GM23338 (cell line): ENCODE data around the gene CD24. TPM values are rescaled to one million over a fixed set of nuclear protein-coding genes. Genes with fewer than 3 reads are reported as not detected.

ENCODE experiments used
- ATAC-seq: fragments of 200-7000 bp; cut with Tn5 transposase; 3 replicates; pipeline ENCODE4 v1.9.1; 2020
- DNase-seq: peaks from one replicate; pipeline ENCODE4 v3.0.0-alpha.2; 2015; ENCODE audit warnings: low spot score
- H2AFZ ChIP-seq: fragments of 200-600 bp; sonication (generic); 2 replicates; pipeline ENCODE4 v1.8.0; 2016; ENCODE audit warnings: antibody characterized with exemption, mild to moderate bottlenecking, moderate library complexity
- H3F3A ChIP-seq: fragments of 200-600 bp; sonication (generic); replicated peaks from 2 replicates; pipeline ENCODE4 v1.8.0; 2017; ENCODE audit warnings: antibody characterized with exemption, mixed run types, low read depth
- H3K27ac ChIP-seq: fragments of 200-600 bp; sonication (generic); 2 replicates; pipeline ENCODE4 v1.6.1; 2016; ENCODE audit warnings: low read depth
- H3K27me3 ChIP-seq: fragments of 200-600 bp; sonication (generic); 2 replicates; pipeline ENCODE4 v1.8.0; 2016; ENCODE audit warnings: mild to moderate bottlenecking, mixed run types, moderate library complexity; ENCODE audit not compliant: insufficient read depth
- H3K36me3 ChIP-seq: fragments of 200-600 bp; sonication (generic); 2 replicates; pipeline ENCODE4 v1.8.0; 2016; ENCODE audit warnings: mild to moderate bottlenecking; ENCODE audit not compliant: insufficient read depth
- H3K4me1 ChIP-seq: fragments of 200-600 bp; sonication (generic); 2 replicates; pipeline ENCODE4 v1.8.0; 2016; ENCODE audit warnings: mild to moderate bottlenecking, moderate library complexity; ENCODE audit not compliant: insufficient read depth
- H3K4me2 ChIP-seq: fragments of 200-600 bp; sonication (generic); 2 replicates; pipeline ENCODE4 v1.7.1; 2017; ENCODE audit warnings: mixed run types
- H3K4me3 ChIP-seq: fragments of 200-600 bp; sonication (generic); 2 replicates; pipeline ENCODE4 v1.6.1; 2016; ENCODE audit warnings: mixed run types
- H3K79me2 ChIP-seq: fragments of 200-600 bp; sonication (generic); replicated peaks from 2 replicates; pipeline ENCODE4 v1.8.0; 2017; ENCODE audit warnings: mild to moderate bottlenecking; ENCODE audit not compliant: insufficient read depth
- H3K9me2 ChIP-seq: fragments of 200-600 bp; sonication (generic); 2 replicates; pipeline ENCODE4 v1.8.0; 2017; ENCODE audit not compliant: insufficient read depth
- H4K20me1 ChIP-seq: fragments of 200-600 bp; sonication (generic); replicated peaks from 2 replicates; pipeline ENCODE4 v1.8.0; 2017; ENCODE audit warnings: mild to moderate bottlenecking; ENCODE audit not compliant: insufficient read depth
- H3K27ac Mint-ChIP-seq: 2 replicates; pipeline ENCODE4 v1.8.0; 2020; ENCODE audit warnings: inconsistent platforms, mild to moderate bottlenecking, moderate library complexity, mixed read lengths
- H3K27me3 Mint-ChIP-seq: 3 replicates; pipeline ENCODE4 v1.8.0; 2022; ENCODE audit warnings: low read depth, mild to moderate bottlenecking, moderate library complexity, mixed read lengths, inconsistent platforms; ENCODE audit not compliant: insufficient read depth, poor library complexity
- H3K36me3 Mint-ChIP-seq: 3 replicates; pipeline ENCODE4 v1.8.0; 2021; ENCODE audit warnings: low read depth, mild to moderate bottlenecking, inconsistent platforms, moderate library complexity, mixed read lengths
- H3K4me1 Mint-ChIP-seq: 3 replicates; pipeline ENCODE4 v1.8.0; 2020; ENCODE audit warnings: mild to moderate bottlenecking, inconsistent platforms, mixed read lengths
- H3K4me3 Mint-ChIP-seq: 3 replicates; pipeline ENCODE4 v1.8.0; 2021; ENCODE audit warnings: moderate library complexity, mild to moderate bottlenecking, inconsistent platforms, mixed read lengths
- H3K9me3 Mint-ChIP-seq: 3 replicates; pipeline ENCODE4 v1.8.0; 2020; ENCODE audit warnings: moderate library complexity, mild to moderate bottlenecking, inconsistent platforms, mixed read lengths
- EZH2 ChIP-seq: fragments of 200-600 bp; sonication (generic); IDR thresholded peaks from one replicate; pipeline ENCODE4 v1.8.0; 2017; ENCODE audit warnings: antibody characterized with exemption, mild to moderate bottlenecking, low read depth; ENCODE audit not compliant: unreplicated experiment
- NANOG ChIP-seq: IDR thresholded peaks from 2 replicates; pipeline ENCODE4 v1.6.1; 2016; ENCODE audit warnings: antibody characterized with exemption, borderline replicate concordance
- STAT1 ChIP-seq: IDR thresholded peaks from one replicate; pipeline ENCODE4 v1.6.1; 2016; ENCODE audit warnings: antibody characterized with exemption; ENCODE audit not compliant: unreplicated experiment
- ZNF114 ChIP-seq: fragments of 250-450 bp; sonication (Bioruptor Pico); IDR thresholded peaks from 2 replicates; pipeline ENCODE4 v1.5.0; 2020; ENCODE audit warnings: mild to moderate bottlenecking, moderate library complexity
- ZNF331 ChIP-seq: fragments of 250-450 bp; sonication (Bioruptor Pico); IDR thresholded peaks from 2 replicates; pipeline ENCODE4 v1.5.0; 2020; ENCODE audit warnings: low read depth, mild to moderate bottlenecking, moderate library complexity
- polyA plus RNA-seq: library from polyadenylated mRNA; unstranded; fragments of >200 nt; fragmentation: Nextera tagmentation; extraction: Ambion mirVana; gene quantifications from 2 replicates; pipeline ENCODE4 v1.2.1, GENCODE V29; 2016
- total RNA-seq: library from RNA; depleted of rRNA; stranded (reverse); fragments of >200 nt; shearing (Covaris generic); gene quantifications from 2 replicates; pipeline ENCODE4 v1.2.3, GENCODE V29; 2014
- TF ChIP-seq, protein P1 (sequence below): IDR thresholded peaks from 2 replicates; pipeline ENCODE4 v1.6.1; 2016; ENCODE audit warnings: antibody characterized with exemption
- TF ChIP-seq, protein P2 (sequence below): fragments of 250-450 bp; sonication (Bioruptor Pico); IDR thresholded peaks from 2 replicates; pipeline ENCODE4 v1.5.0; 2020; ENCODE audit warnings: mild to moderate bottlenecking, moderate library complexity

CD24 gene
- total and polyA plus RNA-seq, 2 experiments from 2014 or later, result 1,373 to 2,907 TPM

DNA sequence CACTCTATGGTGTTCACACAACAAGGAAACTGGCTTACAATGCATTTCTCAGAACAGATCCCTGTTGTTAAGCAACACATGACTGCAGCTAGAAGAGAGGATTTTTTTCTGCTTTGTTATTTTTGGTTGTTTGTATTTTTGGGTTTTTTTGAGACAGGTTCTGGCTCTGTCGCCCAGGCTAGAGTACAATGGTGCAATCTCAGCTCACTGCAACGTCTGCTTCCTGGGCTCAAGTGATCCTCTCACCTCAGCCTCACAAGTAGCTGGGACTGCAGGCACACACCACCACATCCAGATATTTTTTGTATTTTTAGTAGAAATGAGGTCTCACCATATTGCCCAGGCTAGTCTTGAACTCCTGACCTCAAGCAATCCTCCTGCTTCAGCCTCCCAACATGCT is 12.7 kb downstream of the CD24 start (continued):
- TF ChIP-seq, protein P1, sequence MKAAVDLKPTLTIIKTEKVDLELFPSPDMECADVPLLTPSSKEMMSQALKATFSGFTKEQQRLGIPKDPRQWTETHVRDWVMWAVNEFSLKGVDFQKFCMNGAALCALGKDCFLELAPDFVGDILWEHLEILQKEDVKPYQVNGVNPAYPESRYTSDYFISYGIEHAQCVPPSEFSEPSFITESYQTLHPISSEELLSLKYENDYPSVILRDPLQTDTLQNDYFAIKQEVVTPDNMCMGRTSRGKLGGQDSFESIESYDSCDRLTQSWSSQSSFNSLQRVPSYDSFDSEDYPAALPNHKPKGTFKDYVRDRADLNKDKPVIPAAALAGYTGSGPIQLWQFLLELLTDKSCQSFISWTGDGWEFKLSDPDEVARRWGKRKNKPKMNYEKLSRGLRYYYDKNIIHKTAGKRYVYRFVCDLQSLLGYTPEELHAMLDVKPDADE, result no peak
- TF ChIP-seq, protein P2, sequence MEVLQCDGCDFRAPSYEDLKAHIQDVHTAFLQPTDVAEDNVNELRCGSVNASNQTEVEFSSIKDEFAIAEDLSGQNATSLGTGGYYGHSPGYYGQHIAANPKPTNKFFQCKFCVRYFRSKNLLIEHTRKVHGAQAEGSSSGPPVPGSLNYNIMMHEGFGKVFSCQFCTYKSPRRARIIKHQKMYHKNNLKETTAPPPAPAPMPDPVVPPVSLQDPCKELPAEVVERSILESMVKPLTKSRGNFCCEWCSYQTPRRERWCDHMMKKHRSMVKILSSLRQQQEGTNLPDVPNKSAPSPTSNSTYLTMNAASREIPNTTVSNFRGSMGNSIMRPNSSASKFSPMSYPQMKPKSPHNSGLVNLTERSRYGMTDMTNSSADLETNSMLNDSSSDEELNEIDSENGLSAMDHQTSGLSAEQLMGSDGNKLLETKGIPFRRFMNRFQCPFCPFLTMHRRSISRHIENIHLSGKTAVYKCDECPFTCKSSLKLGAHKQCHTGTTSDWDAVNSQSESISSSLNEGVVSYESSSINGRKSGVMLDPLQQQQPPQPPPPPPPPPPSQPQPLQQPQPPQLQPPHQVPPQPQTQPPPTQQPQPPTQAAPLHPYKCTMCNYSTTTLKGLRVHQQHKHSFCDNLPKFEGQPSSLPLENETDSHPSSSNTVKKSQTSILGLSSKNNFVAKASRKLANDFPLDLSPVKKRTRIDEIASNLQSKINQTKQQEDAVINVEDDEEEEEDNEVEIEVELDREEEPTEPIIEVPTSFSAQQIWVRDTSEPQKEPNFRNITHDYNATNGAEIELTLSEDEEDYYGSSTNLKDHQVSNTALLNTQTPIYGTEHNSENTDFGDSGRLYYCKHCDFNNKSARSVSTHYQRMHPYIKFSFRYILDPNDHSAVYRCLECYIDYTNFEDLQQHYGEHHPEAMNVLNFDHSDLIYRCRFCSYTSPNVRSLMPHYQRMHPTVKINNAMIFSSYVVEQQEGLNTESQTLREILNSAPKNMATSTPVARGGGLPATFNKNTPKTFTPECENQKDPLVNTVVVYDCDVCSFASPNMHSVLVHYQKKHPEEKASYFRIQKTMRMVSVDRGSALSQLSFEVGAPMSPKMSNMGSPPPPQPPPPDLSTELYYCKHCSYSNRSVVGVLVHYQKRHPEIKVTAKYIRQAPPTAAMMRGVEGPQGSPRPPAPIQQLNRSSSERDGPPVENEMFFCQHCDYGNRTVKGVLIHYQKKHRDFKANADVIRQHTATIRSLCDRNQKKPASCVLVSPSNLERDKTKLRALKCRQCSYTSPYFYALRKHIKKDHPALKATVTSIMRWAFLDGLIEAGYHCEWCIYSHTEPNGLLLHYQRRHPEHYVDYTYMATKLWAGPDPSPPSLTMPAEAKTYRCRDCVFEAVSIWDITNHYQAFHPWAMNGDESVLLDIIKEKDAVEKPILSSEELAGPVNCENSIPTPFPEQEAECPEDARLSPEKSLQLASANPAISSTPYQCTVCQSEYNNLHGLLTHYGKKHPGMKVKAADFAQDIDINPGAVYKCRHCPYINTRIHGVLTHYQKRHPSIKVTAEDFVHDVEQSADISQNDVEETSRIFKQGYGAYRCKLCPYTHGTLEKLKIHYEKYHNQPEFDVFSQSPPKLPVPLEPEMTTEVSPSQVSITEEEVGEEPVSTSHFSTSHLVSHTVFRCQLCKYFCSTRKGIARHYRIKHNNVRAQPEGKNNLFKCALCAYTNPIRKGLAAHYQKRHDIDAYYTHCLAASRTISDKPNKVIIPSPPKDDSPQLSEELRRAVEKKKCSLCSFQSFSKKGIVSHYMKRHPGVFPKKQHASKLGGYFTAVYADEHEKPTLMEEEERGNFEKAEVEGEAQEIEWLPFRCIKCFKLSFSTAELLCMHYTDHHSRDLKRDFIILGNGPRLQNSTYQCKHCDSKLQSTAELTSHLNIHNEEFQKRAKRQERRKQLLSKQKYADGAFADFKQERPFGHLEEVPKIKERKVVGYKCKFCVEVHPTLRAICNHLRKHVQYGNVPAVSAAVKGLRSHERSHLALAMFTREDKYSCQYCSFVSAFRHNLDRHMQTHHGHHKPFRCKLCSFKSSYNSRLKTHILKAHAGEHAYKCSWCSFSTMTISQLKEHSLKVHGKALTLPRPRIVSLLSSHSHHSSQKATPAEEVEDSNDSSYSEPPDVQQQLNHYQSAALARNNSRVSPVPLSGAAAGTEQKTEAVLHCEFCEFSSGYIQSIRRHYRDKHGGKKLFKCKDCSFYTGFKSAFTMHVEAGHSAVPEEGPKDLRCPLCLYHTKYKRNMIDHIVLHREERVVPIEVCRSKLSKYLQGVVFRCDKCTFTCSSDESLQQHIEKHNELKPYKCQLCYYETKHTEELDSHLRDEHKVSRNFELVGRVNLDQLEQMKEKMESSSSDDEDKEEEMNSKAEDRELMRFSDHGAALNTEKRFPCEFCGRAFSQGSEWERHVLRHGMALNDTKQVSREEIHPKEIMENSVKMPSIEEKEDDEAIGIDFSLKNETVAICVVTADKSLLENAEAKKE, result no peak
- TF ChIP-seq ZNF114 (CRISPR knock-in tag) (no peak), ZNF331 (CRISPR knock-in tag) (no peak)

DNA sequence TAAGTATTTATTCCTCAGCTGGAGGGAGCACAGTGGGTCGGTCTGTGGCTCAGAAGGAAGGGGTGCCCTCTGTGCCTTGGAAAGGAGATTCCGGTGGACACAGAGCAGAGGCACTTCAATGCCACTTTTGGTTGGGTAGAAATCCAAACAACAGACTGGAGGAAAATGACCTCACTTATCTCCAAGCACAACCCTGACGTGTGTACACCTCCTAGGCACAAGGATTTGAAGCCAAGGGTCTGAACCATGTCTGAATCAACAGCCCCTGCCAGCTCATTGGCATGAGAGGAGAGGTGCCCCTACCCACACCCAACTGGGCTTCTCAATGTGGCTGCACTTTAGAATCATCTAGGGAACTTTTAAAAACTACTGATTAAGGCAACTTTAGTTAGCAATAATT is 13.4 kb downstream of the CD24 start:
- Mint-ChIP-seq H3K4me1 (no peaks in the 10 kb centered on the region), H3K27me3 (peaks cover 5% of the 10 kb centered on the region), H3K27ac (no peak overlapping the region), H3K36me3 (peaks cover 6% of the 10 kb centered on the region), H3K9me3 (no peaks in the 10 kb centered on the region), H3K4me3 (no peak overlapping the region)
- no peak overlapping the region for H3K4me2 ChIP-seq
- H3K27ac ChIP-seq, result no peak overlapping the region
- DNase-seq (no peak), ATAC-seq (no peak)
- no peaks in the 10 kb centered on the region for H3K27me3 ChIP-seq
- H3K36me3 ChIP-seq, result no peaks in the 10 kb centered on the region
- 0 out of 2 replicates have a peak overlapping the region, but pooled peaks have one; percentile 10 for H2AFZ ChIP-seq
- H3K79me2 ChIP-seq, result no peaks in the 10 kb centered on the region
- H3K4me3 ChIP-seq, result no peak overlapping the region
- H3F3A ChIP-seq, result 0 out of 2 replicates have a peak, but pooled peaks cover under 1% of the 10 kb centered on the region
- no peaks in the 10 kb centered on the region for H4K20me1 ChIP-seq
- no peaks in the 10 kb centered on the region for H3K4me1 ChIP-seq
- peaks cover 6% of the 10 kb centered on the region; the same call in 1 of the 2 replicates for H3K9me2 ChIP-seq
- TF ChIP-seq, protein P1, result no peak
- TF ChIP-seq EZH2, result no peak
- TF ChIP-seq STAT1, result no peak
- TF ChIP-seq, protein P2, result no peak
- no peak for TF ChIP-seq NANOG
- no peak for TF ChIP-seq ZNF331 (CRISPR knock-in tag)
